HEK293 (cell line): ENCODE data around the gene CRIP1.

Experiments
- CTCF ChIA-PET: fragments of 350-600 bp; formaldehyde crosslinking; extraction: SDS; loops from one replicate; lab custom pipeline; 2021; ENCODE audit warnings: antibody characterized with exemption; lab: Yijun Ruan, JAX
- POLR2A ChIA-PET: fragments of 300-600 bp; formaldehyde crosslinking; extraction: SDS; loops from one replicate; lab custom pipeline; 2020; ENCODE audit warnings: antibody characterized with exemption, inconsistent platforms; lab: Yijun Ruan, JAX
- H3K27ac ChIP-seq: fragments of 200-500 bp; sonication (Bioruptor generic); 2 replicates; pipeline ENCODE4 v1.5.1; 2014; ENCODE audit warnings: low read depth, low read length, control low read depth, inconsistent platforms; ENCODE audit errors: extremely low read depth
- H3K36me3 ChIP-seq, 2 experiments: fragments of 200-500 bp in 1 of 2; sonication (Bioruptor generic) in 1 of 2; 1 replicate in 1 of 2; 2 replicates in 1 of 2; pipeline ENCODE4 v1.5.1; 2014 to 2017; ENCODE audit warnings: inconsistent platforms in 2 of 2, low read length in 2 of 2; ENCODE audit not compliant: control insufficient read depth in 2 of 2, insufficient read depth in 1 of 2
- H3K4me1 ChIP-seq: fragments of 200-500 bp; sonication (Bioruptor generic); 2 replicates; pipeline ENCODE4 v1.5.1; 2014; ENCODE audit warnings: mild to moderate bottlenecking, low read length, inconsistent platforms; ENCODE audit not compliant: control insufficient read depth, insufficient read depth
- H3K4me3 ChIP-seq: 2 replicates; pipeline ENCODE4 v1.5.1; 2011; ENCODE audit warnings: low read depth, mild to moderate bottlenecking, control low read depth, low read length, moderate library complexity
- H3K9me3 ChIP-seq: fragments of 200-500 bp; sonication (Bioruptor generic); 2 replicates; pipeline ENCODE4 v1.5.1; 2014; ENCODE audit warnings: low read depth, low read length, inconsistent platforms; ENCODE audit not compliant: control insufficient read depth, insufficient read depth
- BCL6B ChIP-seq: fragments of 450-650 bp; formaldehyde crosslinking; IDR thresholded peaks from 2 replicates; pipeline ENCODE4 v1.5.1; 2017; ENCODE audit warnings: missing biosample characterization, missing genetic modification characterization
- FEZF1 ChIP-seq: fragments of 450-650 bp; formaldehyde crosslinking; IDR thresholded peaks from 2 replicates; pipeline ENCODE4 v1.5.1; 2016; ENCODE audit warnings: missing biosample characterization, missing genetic modification characterization
- GLI4 ChIP-seq: fragments of 450-650 bp; formaldehyde crosslinking; IDR thresholded peaks from 2 replicates; pipeline ENCODE4 v1.5.1; 2016; ENCODE audit warnings: missing biosample characterization, missing genetic modification characterization
- IKZF3 ChIP-seq: fragments of 450-650 bp; IDR thresholded peaks from 2 replicates; pipeline ENCODE4 v1.5.0; 2018; ENCODE audit warnings: missing biosample characterization, mild to moderate bottlenecking, missing genetic modification characterization, moderate library complexity
- KLF1 ChIP-seq: fragments of 450-650 bp; formaldehyde crosslinking; IDR thresholded peaks from 2 replicates; pipeline ENCODE4 v1.5.1; 2016; ENCODE audit warnings: missing biosample characterization, missing genetic modification characterization
- KLF16 ChIP-seq: fragments of 450-650 bp; formaldehyde crosslinking; IDR thresholded peaks from 2 replicates; pipeline ENCODE4 v1.5.1; 2017; ENCODE audit warnings: missing biosample characterization, missing genetic modification characterization
- SALL2 ChIP-seq: fragments of 450-650 bp; formaldehyde crosslinking; IDR thresholded peaks from 2 replicates; pipeline ENCODE4 v1.5.0; 2017; ENCODE audit warnings: missing biosample characterization, mild to moderate bottlenecking, missing genetic modification characterization, borderline replicate concordance
- ZFHX2 ChIP-seq: fragments of 450-650 bp; formaldehyde crosslinking; conservative IDR thresholded peaks from 2 replicates; pipeline ENCODE4 v1.5.1; 2016; ENCODE audit warnings: missing biosample characterization, missing genetic modification characterization
- ZNF155 ChIP-seq: fragments of 450-650 bp; formaldehyde crosslinking; IDR thresholded peaks from 2 replicates; pipeline ENCODE4 v1.5.1; 2016; ENCODE audit warnings: missing biosample characterization, missing genetic modification characterization
- ZNF341 ChIP-seq: fragments of 450-650 bp; formaldehyde crosslinking; IDR thresholded peaks from 2 replicates; pipeline ENCODE4; 2016; ENCODE audit warnings: low read depth, missing biosample characterization, missing genetic modification characterization
- ZNF350 ChIP-seq: fragments of 450-650 bp; formaldehyde crosslinking; IDR thresholded peaks from 2 replicates; pipeline ENCODE4 v1.5.0; 2017; ENCODE audit warnings: missing biosample characterization, mild to moderate bottlenecking, missing genetic modification characterization
- ZNF398 ChIP-seq: fragments of 450-650 bp; formaldehyde crosslinking; IDR thresholded peaks from 2 replicates; pipeline ENCODE4 v1.5.1; 2017; ENCODE audit warnings: missing biosample characterization, missing genetic modification characterization
- ZNF510 ChIP-seq: fragments of 450-650 bp; formaldehyde crosslinking; IDR thresholded peaks from 2 replicates; pipeline ENCODE4 v1.5.1; 2018; ENCODE audit warnings: mild to moderate bottlenecking, missing genetic modification characterization, missing biosample characterization; ENCODE audit not compliant: insufficient replicate concordance
- ZNF514 ChIP-seq: fragments of 450-650 bp; formaldehyde crosslinking; IDR thresholded peaks from 2 replicates; pipeline ENCODE4 v1.5.1; 2016; ENCODE audit warnings: missing biosample characterization, missing genetic modification characterization
- ZNF571 ChIP-seq: fragments of 450-650 bp; formaldehyde crosslinking; IDR thresholded peaks from 2 replicates; pipeline ENCODE4 v1.5.0; 2017; ENCODE audit warnings: missing biosample characterization, missing genetic modification characterization
- ZNF623 ChIP-seq: fragments of 450-650 bp; formaldehyde crosslinking; IDR thresholded peaks from 2 replicates; pipeline ENCODE4 v1.5.1; 2016; ENCODE audit warnings: missing biosample characterization, missing genetic modification characterization
- ZNF639 ChIP-seq: fragments of 450-650 bp; formaldehyde crosslinking; IDR thresholded peaks from 2 replicates; pipeline ENCODE4 v1.5.1; 2016; ENCODE audit warnings: missing biosample characterization, missing genetic modification characterization
- ZNF747 ChIP-seq: fragments of 450-650 bp; formaldehyde crosslinking; IDR thresholded peaks from 2 replicates; pipeline ENCODE4 v1.5.1; 2016; ENCODE audit warnings: missing biosample characterization, missing genetic modification characterization
- ZNF792 ChIP-seq: fragments of 450-650 bp; formaldehyde crosslinking; IDR thresholded peaks from 2 replicates; pipeline ENCODE4 v1.5.1; 2016; ENCODE audit warnings: missing biosample characterization, missing genetic modification characterization
- TF ChIP-seq, protein P1 (sequence below): fragments of 450-650 bp; formaldehyde crosslinking; IDR thresholded peaks from 2 replicates; pipeline ENCODE4 v1.5.1; 2017; ENCODE audit warnings: missing biosample characterization, missing genetic modification characterization
- TF ChIP-seq, protein P2 (sequence below): fragments of 450-650 bp; formaldehyde crosslinking; IDR thresholded peaks from 2 replicates; pipeline ENCODE4 v1.5.1; 2016; ENCODE audit warnings: missing biosample characterization, missing genetic modification characterization
- TF ChIP-seq, protein P3 (sequence below): fragments of 450-650 bp; formaldehyde crosslinking; IDR thresholded peaks from 2 replicates; pipeline ENCODE4; 2016; ENCODE audit warnings: missing biosample characterization, missing genetic modification characterization

The CRIP1 gene

GRCh38 chr14:105440554-105440900 lies 46.2 kb upstream of the CRIP1 start (continued):
- TF ChIP-seq SALL2 (tag by site-specific recombination) (no peak), ZNF792 (tag by site-specific recombination) (no peak), ZNF350 (tag by site-specific recombination) (no peak), IKZF3 (tag by site-specific recombination) (no peak), GLI4 (tag by site-specific recombination) (no peak), ZNF155 (no peak), ZNF510 (tag by site-specific recombination) (no peak), ZNF623 (no peak), ZNF514 (tag by site-specific recombination) (no peak)
- TF ChIP-seq, all 188 proteins: peak for 0

DNA sequence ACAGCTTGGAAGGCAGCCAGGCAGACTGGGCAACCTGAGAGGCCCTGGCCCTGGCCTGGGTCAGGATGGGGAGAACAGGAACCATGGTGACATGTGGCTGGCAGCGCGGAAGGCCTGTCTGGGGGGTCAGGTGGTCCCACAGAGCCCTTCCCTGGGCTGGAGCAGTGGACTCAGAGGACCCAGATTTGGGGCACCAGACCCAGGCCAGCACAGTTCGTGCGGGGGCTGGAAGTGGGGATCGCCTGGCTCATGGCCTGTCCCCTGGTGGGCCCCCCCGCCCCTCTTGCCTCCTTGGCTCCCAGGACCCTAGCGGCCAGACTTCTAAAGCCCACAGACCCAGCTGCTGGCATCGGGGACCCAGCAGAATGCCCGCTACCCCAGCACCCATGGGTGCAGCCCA lies 45.7 kb upstream of the CRIP1 start:
- H3K36me3 ChIP-seq: peaks cover 0 to 70% of the 10 kb centered on the region in 2 experiments; a peak in 2 of 3 replicates
- CTCF ChIA-PET: no interaction called here
- TF ChIP-seq KLF16 (tag by site-specific recombination): no peak
- no peak for TF ChIP-seq ZNF341 (tag by site-specific recombination)
- no peak for TF ChIP-seq BCL6B (tag by site-specific recombination)
- TF ChIP-seq ZFHX2: no peak
- no peak for TF ChIP-seq ZNF155
- TF ChIP-seq FEZF1: no peak
- TF ChIP-seq ZNF571 (tag by site-specific recombination): no peak
- TF ChIP-seq ZNF747 (tag by site-specific recombination): no peak
- TF ChIP-seq, protein P1, sequence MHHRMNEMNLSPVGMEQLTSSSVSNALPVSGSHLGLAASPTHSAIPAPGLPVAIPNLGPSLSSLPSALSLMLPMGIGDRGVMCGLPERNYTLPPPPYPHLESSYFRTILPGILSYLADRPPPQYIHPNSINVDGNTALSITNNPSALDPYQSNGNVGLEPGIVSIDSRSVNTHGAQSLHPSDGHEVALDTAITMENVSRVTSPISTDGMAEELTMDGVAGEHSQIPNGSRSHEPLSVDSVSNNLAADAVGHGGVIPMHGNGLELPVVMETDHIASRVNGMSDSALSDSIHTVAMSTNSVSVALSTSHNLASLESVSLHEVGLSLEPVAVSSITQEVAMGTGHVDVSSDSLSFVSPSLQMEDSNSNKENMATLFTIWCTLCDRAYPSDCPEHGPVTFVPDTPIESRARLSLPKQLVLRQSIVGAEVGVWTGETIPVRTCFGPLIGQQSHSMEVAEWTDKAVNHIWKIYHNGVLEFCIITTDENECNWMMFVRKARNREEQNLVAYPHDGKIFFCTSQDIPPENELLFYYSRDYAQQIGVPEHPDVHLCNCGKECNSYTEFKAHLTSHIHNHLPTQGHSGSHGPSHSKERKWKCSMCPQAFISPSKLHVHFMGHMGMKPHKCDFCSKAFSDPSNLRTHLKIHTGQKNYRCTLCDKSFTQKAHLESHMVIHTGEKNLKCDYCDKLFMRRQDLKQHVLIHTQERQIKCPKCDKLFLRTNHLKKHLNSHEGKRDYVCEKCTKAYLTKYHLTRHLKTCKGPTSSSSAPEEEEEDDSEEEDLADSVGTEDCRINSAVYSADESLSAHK (tag by site-specific recombination): no peak
- TF ChIP-seq, protein P2, sequence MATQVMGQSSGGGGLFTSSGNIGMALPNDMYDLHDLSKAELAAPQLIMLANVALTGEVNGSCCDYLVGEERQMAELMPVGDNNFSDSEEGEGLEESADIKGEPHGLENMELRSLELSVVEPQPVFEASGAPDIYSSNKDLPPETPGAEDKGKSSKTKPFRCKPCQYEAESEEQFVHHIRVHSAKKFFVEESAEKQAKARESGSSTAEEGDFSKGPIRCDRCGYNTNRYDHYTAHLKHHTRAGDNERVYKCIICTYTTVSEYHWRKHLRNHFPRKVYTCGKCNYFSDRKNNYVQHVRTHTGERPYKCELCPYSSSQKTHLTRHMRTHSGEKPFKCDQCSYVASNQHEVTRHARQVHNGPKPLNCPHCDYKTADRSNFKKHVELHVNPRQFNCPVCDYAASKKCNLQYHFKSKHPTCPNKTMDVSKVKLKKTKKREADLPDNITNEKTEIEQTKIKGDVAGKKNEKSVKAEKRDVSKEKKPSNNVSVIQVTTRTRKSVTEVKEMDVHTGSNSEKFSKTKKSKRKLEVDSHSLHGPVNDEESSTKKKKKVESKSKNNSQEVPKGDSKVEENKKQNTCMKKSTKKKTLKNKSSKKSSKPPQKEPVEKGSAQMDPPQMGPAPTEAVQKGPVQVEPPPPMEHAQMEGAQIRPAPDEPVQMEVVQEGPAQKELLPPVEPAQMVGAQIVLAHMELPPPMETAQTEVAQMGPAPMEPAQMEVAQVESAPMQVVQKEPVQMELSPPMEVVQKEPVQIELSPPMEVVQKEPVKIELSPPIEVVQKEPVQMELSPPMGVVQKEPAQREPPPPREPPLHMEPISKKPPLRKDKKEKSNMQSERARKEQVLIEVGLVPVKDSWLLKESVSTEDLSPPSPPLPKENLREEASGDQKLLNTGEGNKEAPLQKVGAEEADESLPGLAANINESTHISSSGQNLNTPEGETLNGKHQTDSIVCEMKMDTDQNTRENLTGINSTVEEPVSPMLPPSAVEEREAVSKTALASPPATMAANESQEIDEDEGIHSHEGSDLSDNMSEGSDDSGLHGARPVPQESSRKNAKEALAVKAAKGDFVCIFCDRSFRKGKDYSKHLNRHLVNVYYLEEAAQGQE: no peak
- TF ChIP-seq ZNF639 (tag by site-specific recombination): no peak
- TF ChIP-seq, protein P3, sequence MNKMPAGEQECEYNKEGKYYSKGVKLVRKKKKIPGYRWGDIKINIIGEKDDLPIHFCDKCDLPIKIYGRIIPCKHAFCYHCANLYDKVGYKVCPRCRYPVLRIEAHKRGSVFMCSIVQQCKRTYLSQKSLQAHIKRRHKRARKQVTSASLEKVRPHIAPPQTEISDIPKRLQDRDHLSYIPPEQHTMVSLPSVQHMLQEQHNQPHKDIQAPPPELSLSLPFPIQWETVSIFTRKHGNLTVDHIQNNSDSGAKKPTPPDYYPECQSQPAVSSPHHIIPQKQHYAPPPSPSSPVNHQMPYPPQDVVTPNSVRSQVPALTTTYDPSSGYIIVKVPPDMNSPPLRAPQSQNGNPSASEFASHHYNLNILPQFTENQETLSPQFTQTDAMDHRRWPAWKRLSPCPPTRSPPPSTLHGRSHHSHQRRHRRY: no peak
- TF ChIP-seq KLF1 (tag by site-specific recombination): no peak
- no peak for TF ChIP-seq ZNF398 (tag by site-specific recombination)

More for the DNA sequence above, 45.7 kb upstream of the CRIP1 start:
- Histone ChIP-seq H3K4me3 (no peak overlapping the region), H3K27ac (no peak overlapping the region), H3K4me1 (no peaks in the 10 kb centered on the region), H3K9me3 (no peaks in the 10 kb centered on the region)
- POLR2A ChIA-PET: no interaction called here
